ENCODE results near the gene MYO1E. TPM values are rescaled to one million over a fixed set of nuclear protein-coding genes. Genes with fewer than 3 reads are reported as not detected.

MYO1E gene
- total RNA-seq, 2 donors from 2014 or later = 47.8 to 65.6 TPM

DNA sequence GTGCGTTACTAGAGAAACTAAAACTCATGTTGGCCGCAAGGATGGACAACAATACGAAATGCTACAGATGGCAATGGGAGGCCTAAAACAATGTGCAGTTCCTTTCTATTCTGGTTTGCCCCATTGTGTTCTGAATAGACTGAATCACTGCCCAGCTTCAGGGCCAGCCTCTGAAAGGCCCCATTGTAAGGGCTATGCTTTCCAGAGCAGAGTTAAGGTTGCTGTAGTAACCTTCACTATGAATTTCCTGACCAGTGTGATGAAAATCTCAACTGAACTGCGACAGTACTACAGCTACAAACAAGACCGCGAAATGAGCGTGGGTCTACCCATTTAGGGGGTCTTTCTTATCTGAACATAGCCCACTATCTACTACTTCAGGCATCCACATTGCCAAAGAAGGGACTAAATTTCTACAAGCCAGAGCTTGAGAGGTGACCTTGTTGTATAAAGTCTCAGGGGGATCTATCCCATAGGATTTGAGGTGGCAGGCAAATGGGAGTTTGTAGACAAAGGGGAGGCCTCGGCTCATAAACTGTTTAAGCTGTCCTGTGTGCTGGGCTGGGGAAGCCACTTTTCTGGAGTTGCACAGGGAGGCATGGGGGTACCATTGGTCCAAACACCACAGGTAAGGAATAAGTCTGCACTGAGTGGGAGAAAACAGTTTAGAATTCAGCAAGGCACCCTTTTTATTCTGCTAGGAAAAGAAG, 80.1 kb downstream of the MYO1E start:
- Histone ChIP-seq H3K9me3 (ENCODE audit: control insufficient read depth, low read length) (no peaks in the 10 kb centered on the region), H3K4me1 (ENCODE audit: control insufficient read depth, insufficient read depth, low read length) (no peaks in the 10 kb centered on the region), H3K27ac (ENCODE audit: low read depth, low read length) (peak overlapping the region; percentile 95), H3K4me3 (ENCODE audit: low read length) (no peak overlapping the region), H3K36me3 (ENCODE audit: control insufficient read depth, insufficient read depth, low read length) (no peaks in the 10 kb centered on the region), H3K27me3 (ENCODE audit: control insufficient read depth, insufficient read depth, low read length, poor library complexity, severe bottlenecking) (no peaks in the 10 kb centered on the region), H3K9ac (ENCODE audit: extremely low read depth, low read length, poor library complexity, severe bottlenecking) (no peak overlapping the region)
- H3K4me1 Mint-ChIP-seq = peaks cover 32% of the 10 kb centered on the region
- H3K27ac Mint-ChIP-seq = peak overlapping the region; percentile 15
- H3K36me3 Mint-ChIP-seq (ENCODE audit: low read depth) = peaks cover 3% of the 10 kb centered on the region
- no peak for DNase-seq
- TF ChIP-seq CTCF (conservative IDR thresholded peaks at IDR 0.05) = no peak
- WGBS, 2 experiments (ENCODE audit: insufficient coverage in 1 of 2, insufficient read length in 1 of 2) = 70 to 90% methylated on average over 5 to 8 of the region's 8 CpGs
- H3K9me3 Mint-ChIP-seq = peaks cover 1% of the 10 kb centered on the region
- no peaks in the 10 kb centered on the region for H3K27me3 Mint-ChIP-seq (ENCODE audit: insufficient read depth)
- no peak overlapping the region for H3K4me3 Mint-ChIP-seq

DNA sequence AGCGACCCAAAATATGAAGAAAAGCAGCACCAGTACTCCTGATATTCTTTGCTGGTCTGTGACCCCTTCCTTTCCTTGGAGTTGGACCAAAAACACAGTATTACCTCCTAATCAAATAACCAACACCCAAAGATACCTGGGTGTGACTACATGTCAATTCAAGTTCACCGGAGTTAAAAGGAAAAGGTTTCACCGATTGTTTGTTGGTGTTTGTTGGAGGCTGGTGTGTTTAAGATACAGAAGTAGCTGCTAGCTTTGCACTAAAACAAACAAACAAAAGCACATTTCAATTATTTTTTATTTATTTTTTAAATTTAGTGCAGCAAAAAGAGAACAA, 81.5 kb downstream of the MYO1E start:
- 98 to 100% methylated on average over 1 to 3 of the region's 3 CpGs for WGBS, 2 experiments (ENCODE audit: insufficient coverage in 1 of 2, insufficient read length in 1 of 2)
- Histone ChIP-seq H3K9me3 (ENCODE audit: control insufficient read depth, low read length) (no peaks in the 10 kb centered on the region), H3K4me1 (ENCODE audit: control insufficient read depth, insufficient read depth, low read length) (no peaks in the 10 kb centered on the region), H3K9ac (ENCODE audit: extremely low read depth, low read length, poor library complexity, severe bottlenecking) (no peak overlapping the region), H3K4me3 (ENCODE audit: low read length) (no peak overlapping the region), H3K36me3 (ENCODE audit: control insufficient read depth, insufficient read depth, low read length) (no peaks in the 10 kb centered on the region), H3K27me3 (ENCODE audit: control insufficient read depth, insufficient read depth, low read length, poor library complexity, severe bottlenecking) (no peaks in the 10 kb centered on the region), H3K27ac (ENCODE audit: low read depth, low read length) (no peak overlapping the region)
- no peaks in the 10 kb centered on the region for H3K36me3 Mint-ChIP-seq (ENCODE audit: low read depth)
- H3K27me3 Mint-ChIP-seq (ENCODE audit: insufficient read depth) = no peaks in the 10 kb centered on the region
- peaks cover 28% of the 10 kb centered on the region for H3K4me1 Mint-ChIP-seq
- H3K27ac Mint-ChIP-seq = no peak overlapping the region
- peaks cover 1% of the 10 kb centered on the region for H3K9me3 Mint-ChIP-seq
- TF ChIP-seq CTCF (conservative IDR thresholded peaks at IDR 0.05) = no peak
- no peak overlapping the region for H3K4me3 Mint-ChIP-seq
- DNase-seq = no peak

- no peaks in the 10 kb centered on the region for H3K36me3 Mint-ChIP-seq (ENCODE audit: low read depth)
- no peak overlapping the region for H3K27ac Mint-ChIP-seq
- 83 to 86% methylated on average over 11 of the region's 11 CpGs for WGBS, 2 experiments (ENCODE audit: insufficient coverage in 1 of 2, insufficient read length in 1 of 2)
These were observed 82.1 kb downstream of the MYO1E start for GRCh38 chr15:59290295-59291212.

More at GRCh38 chr15:59290295-59291212, 82.1 kb downstream of the MYO1E start:
- Histone ChIP-seq H3K9me3 (ENCODE audit: control insufficient read depth, low read length) (no peaks in the 10 kb centered on the region), H3K27me3 (ENCODE audit: control insufficient read depth, insufficient read depth, low read length, poor library complexity, severe bottlenecking) (no peaks in the 10 kb centered on the region), H3K27ac (ENCODE audit: low read depth, low read length) (peak overlapping the region; percentile 55), H3K4me1 (ENCODE audit: control insufficient read depth, insufficient read depth, low read length) (no peaks in the 10 kb centered on the region), H3K36me3 (ENCODE audit: control insufficient read depth, insufficient read depth, low read length) (no peaks in the 10 kb centered on the region), H3K4me3 (ENCODE audit: low read length) (no peak overlapping the region), H3K9ac (ENCODE audit: extremely low read depth, low read length, poor library complexity, severe bottlenecking) (no peak overlapping the region)
- no peak for DNase-seq
- Mint-ChIP-seq H3K4me1 (peaks cover 21% of the 10 kb centered on the region), H3K27me3 (ENCODE audit: insufficient read depth) (no peaks in the 10 kb centered on the region), H3K9me3 (peaks cover 1% of the 10 kb centered on the region), H3K4me3 (no peak overlapping the region)
- TF ChIP-seq CTCF (conservative IDR thresholded peaks at IDR 0.05) = no peak
